Endodermal cell (in vitro differentiated cells): ENCODE data around the gene KLK4. TPM values are rescaled to one million over a fixed set of nuclear protein-coding genes. Genes with fewer than 3 reads are reported as not detected.

Source experiments
- DNase-seq: peaks from one replicate; pipeline ENCODE4 v3.0.0-alpha.2; 2017
- H3K27ac ChIP-seq: 2 replicates; pipeline ENCODE4 v1.5.1; 2013; ENCODE audit warnings: mild to moderate bottlenecking, low read depth, low read length, moderate library complexity
- H3K27me3 ChIP-seq: 2 replicates; pipeline ENCODE4 v1.6.1; 2013; ENCODE audit warnings: mild to moderate bottlenecking, low read length, moderate library complexity; ENCODE audit not compliant: insufficient read depth, control insufficient read depth, poor library complexity, severe bottlenecking
- H3K36me3 ChIP-seq: 2 replicates; pipeline ENCODE4 v1.7.0; 2013; ENCODE audit warnings: mild to moderate bottlenecking, low read length, moderate library complexity; ENCODE audit not compliant: control insufficient read depth, insufficient read depth
- H3K4me1 ChIP-seq: one replicate; pipeline ENCODE4 v1.7.0; 2013; ENCODE audit warnings: low read length; ENCODE audit not compliant: control insufficient read depth, insufficient read depth
- H3K4me3 ChIP-seq: 2 replicates; pipeline ENCODE4 v1.5.1; 2013; ENCODE audit warnings: mild to moderate bottlenecking, low read length, moderate library complexity
- H3K9ac ChIP-seq: 2 replicates; pipeline ENCODE4 v1.6.1; 2013; ENCODE audit warnings: mild to moderate bottlenecking, low read length, moderate library complexity; ENCODE audit not compliant: poor library complexity, severe bottlenecking; ENCODE audit errors: extremely low read depth
- H3K9me3 ChIP-seq: 2 replicates; pipeline ENCODE4 v1.6.1; 2013; ENCODE audit warnings: mild to moderate bottlenecking, low read length, moderate library complexity; ENCODE audit not compliant: control insufficient read depth
- H3K27ac Mint-ChIP-seq: 2 replicates; pipeline ENCODE4 v1.8.0; 2020; ENCODE audit warnings: mixed read lengths
- H3K27me3 Mint-ChIP-seq: 2 replicates; pipeline ENCODE4 v1.8.0; 2021; ENCODE audit warnings: mild to moderate bottlenecking, mixed read lengths; ENCODE audit not compliant: insufficient read depth
- H3K36me3 Mint-ChIP-seq: 2 replicates; pipeline ENCODE4 v1.8.0; 2020; ENCODE audit warnings: low read depth, mixed read lengths
- H3K4me1 Mint-ChIP-seq: 2 replicates; pipeline ENCODE4 v1.8.0; 2020; ENCODE audit warnings: mixed read lengths
- H3K4me3 Mint-ChIP-seq: 2 replicates; pipeline ENCODE4 v1.8.0; 2020; ENCODE audit warnings: mild to moderate bottlenecking, moderate library complexity, mixed read lengths
- H3K9me3 Mint-ChIP-seq: 2 replicates; pipeline ENCODE4 v1.8.0; 2020; ENCODE audit warnings: mild to moderate bottlenecking, mixed read lengths
- WGBS, 2 experiments: methylation state at CpG; one replicate each; pipeline versions ENCODE4 v1.1.5 to v1.1.7; 2013; ENCODE audit warnings: missing lambda C conversion rate in 2 of 2, mixed read lengths in 1 of 2; ENCODE audit not compliant: insufficient coverage in 1 of 2, insufficient read length in 1 of 2; 5-methylcytosine and 5-hydroxymethylcytosine counted together
- long read RNA-seq, 4 experiments: library from polyadenylated mRNA in 2 of 4; library from RNA in 1 of 4; library from capped mRNA in 1 of 4; stranded (forward) in 3 of 4; unstranded in 1 of 4; transcript quantifications; one replicate each; pipeline ENCODE4 v2.0.0, GENCODE V29; 2020 to 2021; ENCODE audit warnings: inconsistent platforms in 1 of 4
- polyA plus RNA-seq, 2 experiments: library from polyadenylated mRNA; stranded (reverse); fragments of 50-300 nt; gene quantifications; one replicate each; pipeline ENCODE4 v1.2.3, GENCODE V29; 2013
- total RNA-seq, 2 donors: library from RNA; stranded (reverse); fragmentation: NEBNext Ultra II Directional in 1 of 2; extraction: Animal tissue kit (Norgen Biotek cat#: 25700) in 1 of 2; gene quantifications; 2 replicates in 1 of 2; 3 replicates in 1 of 2; pipeline ENCODE4 v1.2.1, GENCODE V29; 2021
- TF ChIP-seq, protein P1 (sequence below): fragments of 200-600 bp; sonication (generic); conservative IDR thresholded peaks from 2 replicates; pipeline ENCODE4 v1.5.0; 2021; ENCODE audit warnings: antibody characterized with exemption, mild to moderate bottlenecking

KLK4 gene, protein sequence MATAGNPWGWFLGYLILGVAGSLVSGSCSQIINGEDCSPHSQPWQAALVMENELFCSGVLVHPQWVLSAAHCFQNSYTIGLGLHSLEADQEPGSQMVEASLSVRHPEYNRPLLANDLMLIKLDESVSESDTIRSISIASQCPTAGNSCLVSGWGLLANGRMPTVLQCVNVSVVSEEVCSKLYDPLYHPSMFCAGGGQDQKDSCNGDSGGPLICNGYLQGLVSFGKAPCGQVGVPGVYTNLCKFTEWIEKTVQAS
- not detected for total RNA-seq
- polyA plus RNA-seq (2013, experiment 1 of 2): not detected
- not detected for polyA plus RNA-seq (2013, experiment 2 of 2)
- long read RNA-seq, experiment 1: 0 reads
- long read RNA-seq, experiment 2: 0 reads
- long read RNA-seq, experiment 3: 0 reads
- long read RNA-seq, experiment 4: 0 reads

DNA sequence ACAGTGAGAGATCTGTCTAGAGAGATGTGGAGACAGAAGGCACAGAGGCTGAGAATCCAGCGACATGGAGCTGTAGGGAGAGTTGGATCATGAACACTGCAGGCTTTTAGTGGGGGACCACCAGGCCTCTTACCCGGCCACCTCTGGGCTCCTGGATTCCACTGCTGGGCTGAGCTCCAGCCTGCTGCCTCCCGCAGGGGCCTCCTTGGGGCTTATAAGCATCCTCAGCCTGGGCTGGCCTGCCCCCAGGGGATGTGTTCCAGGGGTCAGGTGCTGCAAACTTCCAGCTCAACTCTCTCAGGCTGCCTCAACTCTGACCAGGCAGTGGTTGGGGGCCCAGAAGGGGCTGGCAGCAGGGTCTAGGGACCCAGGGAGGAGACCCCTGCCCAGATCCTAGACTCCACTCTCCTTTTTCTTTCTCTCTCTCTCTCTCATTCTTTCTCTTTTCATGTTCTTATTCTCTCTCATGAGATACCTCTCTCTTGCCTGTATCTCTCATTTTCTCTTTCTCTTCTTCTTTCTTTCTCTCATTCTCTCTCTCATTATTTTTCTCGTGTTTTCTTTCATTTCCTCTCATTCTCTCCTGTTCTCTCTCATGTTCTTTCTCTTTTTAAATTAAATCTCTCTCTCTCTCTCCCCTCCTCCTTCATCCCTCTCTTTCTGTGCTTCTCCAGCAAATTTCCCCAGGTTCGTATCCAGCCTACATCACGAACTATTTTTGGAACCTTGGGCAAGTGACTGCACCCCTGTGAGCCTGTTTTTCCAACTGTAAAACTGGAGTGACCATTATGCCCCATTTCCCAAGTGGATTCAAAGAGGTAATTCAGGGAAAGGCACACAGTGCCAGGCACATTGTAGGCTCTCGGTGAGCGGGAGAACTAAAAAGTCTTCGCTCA lies at the start of gene KLK4:
Gene KLK4 (minus strand): TSS at position 190 of the 896 bp plus-strand sequence. CDS start 657 bp downstream, outside the sequence.
- Mint-ChIP-seq H3K27me3 (peaks cover 33% of the 10 kb centered on the region), H3K27ac (no peak within 1 kb of the TSS), H3K4me3 (no peak within 1 kb of the TSS), H3K36me3 (no peaks in the 10 kb centered on the region), H3K9me3 (no peaks in the 10 kb centered on the region), H3K4me1 (no peaks in the 10 kb centered on the region)
- Histone ChIP-seq H3K27ac (no peak within 1 kb of the TSS), H3K9me3 (no peaks in the 10 kb centered on the region), H3K27me3 (peaks cover 86% of the 10 kb centered on the region), H3K4me1 (no peaks in the 10 kb centered on the region), H3K4me3 (no peak within 1 kb of the TSS), H3K9ac (no peak within 1 kb of the TSS), H3K36me3 (no peaks in the 10 kb centered on the region)
- TF ChIP-seq, protein P1, sequence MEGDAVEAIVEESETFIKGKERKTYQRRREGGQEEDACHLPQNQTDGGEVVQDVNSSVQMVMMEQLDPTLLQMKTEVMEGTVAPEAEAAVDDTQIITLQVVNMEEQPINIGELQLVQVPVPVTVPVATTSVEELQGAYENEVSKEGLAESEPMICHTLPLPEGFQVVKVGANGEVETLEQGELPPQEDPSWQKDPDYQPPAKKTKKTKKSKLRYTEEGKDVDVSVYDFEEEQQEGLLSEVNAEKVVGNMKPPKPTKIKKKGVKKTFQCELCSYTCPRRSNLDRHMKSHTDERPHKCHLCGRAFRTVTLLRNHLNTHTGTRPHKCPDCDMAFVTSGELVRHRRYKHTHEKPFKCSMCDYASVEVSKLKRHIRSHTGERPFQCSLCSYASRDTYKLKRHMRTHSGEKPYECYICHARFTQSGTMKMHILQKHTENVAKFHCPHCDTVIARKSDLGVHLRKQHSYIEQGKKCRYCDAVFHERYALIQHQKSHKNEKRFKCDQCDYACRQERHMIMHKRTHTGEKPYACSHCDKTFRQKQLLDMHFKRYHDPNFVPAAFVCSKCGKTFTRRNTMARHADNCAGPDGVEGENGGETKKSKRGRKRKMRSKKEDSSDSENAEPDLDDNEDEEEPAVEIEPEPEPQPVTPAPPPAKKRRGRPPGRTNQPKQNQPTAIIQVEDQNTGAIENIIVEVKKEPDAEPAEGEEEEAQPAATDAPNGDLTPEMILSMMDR: no peak
- WGBS, 2 experiments: 79 to 81% methylated on average over 6 to 9 of the region's 9 CpGs
- no peak for DNase-seq

DNA sequence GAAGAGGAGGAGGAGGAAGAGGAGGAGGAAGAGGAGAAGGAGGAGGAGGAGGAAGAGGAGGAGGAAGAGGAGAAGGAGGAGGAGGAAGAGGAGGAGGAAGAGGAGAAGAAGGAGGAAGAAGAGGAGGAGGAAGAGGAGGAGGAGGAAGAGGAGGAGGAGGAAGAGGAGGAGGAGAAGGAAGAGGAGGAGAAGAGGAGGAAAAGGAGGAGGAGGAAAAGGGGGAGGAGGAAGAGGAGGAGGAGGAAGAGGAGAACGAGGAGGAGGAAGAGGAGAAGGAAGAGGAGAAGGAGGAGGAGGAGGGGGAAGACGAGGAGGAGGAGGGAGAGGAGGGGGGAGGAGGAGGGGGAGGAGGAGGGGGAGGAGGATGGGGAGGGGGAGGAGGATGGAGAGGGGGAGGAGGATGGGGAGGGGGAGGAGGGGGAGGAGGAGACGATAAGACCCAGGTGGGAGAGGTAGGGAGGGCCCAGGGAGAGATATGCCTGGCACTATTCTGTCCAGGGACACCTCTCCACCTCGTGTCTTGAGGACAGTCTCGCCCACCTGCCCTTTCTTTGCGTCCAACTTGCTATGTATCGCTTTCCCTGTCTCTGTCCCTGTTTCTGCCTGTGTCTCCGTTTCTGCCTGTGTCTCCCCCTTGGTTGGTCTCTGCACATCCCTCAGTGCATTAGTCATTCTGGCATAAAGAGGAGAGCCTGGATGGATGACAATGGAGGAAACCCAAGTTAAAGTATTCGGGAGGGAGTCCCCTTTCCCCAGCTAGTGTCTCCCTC lies 48.7 kb upstream of the KLK4 start:
- Histone ChIP-seq H3K4me1 (no peaks in the 10 kb centered on the region), H3K36me3 (no peaks in the 10 kb centered on the region), H3K4me3 (no peak overlapping the region), H3K9me3 (no peaks in the 10 kb centered on the region), H3K27ac (no peak overlapping the region), H3K9ac (no peak overlapping the region), H3K27me3 (no peaks in the 10 kb centered on the region)
- Mint-ChIP-seq H3K4me1 (no peaks in the 10 kb centered on the region), H3K36me3 (no peaks in the 10 kb centered on the region), H3K27ac (no peak overlapping the region), H3K9me3 (peaks cover 4% of the 10 kb centered on the region), H3K27me3 (peaks cover 48% of the 10 kb centered on the region), H3K4me3 (no peak overlapping the region)
- DNase-seq: no peak
- whole genome bisulfite sequencing, 2 experiments: 52 to 65% methylated on average over 6 of the region's 9 CpGs
- TF ChIP-seq, protein P1: no peak

DNA sequence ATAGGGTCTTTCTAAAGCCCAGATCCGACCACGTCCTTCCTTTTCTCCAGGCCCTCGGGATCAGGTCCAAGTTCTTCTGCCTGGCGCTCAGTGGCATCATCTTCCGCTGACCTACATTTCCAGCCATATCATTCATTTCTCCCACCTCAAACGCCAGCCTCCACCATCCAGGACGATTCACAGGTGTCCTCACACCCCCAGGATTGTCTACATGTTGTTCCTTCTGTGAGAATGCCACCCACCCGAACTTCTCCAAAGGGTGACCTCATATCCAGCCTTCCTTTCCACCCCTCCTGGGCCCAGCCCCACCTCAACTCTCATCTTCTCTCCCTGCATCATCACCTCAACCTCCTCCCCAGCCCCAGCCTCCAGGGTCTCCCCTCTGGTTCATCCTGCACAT lies 46.4 kb upstream of the KLK4 start:
- H3K27ac Mint-ChIP-seq: no peak overlapping the region
- peaks cover 41% of the 10 kb centered on the region for H3K27me3 Mint-ChIP-seq
- no peak overlapping the region for H3K4me3 Mint-ChIP-seq
- H3K27me3 ChIP-seq: no peaks in the 10 kb centered on the region
- 82 to 84% methylated on average over 7 to 8 of the region's 8 CpGs for WGBS, 2 experiments
- no peak overlapping the region for H3K4me3 ChIP-seq
- no peak overlapping the region for H3K27ac ChIP-seq
- no peaks in the 10 kb centered on the region for H3K36me3 ChIP-seq
- DNase-seq: no peak
- TF ChIP-seq, protein P1: no peak
- peaks cover 4% of the 10 kb centered on the region for H3K9me3 Mint-ChIP-seq
- no peaks in the 10 kb centered on the region for H3K4me1 Mint-ChIP-seq
- H3K4me1 ChIP-seq: no peaks in the 10 kb centered on the region
- H3K9ac ChIP-seq: no peak overlapping the region
- H3K9me3 ChIP-seq: no peaks in the 10 kb centered on the region
- H3K36me3 Mint-ChIP-seq: no peaks in the 10 kb centered on the region
